K562 (cell line): ENCODE measurements around the gene CKS2. TPM values are rescaled to one million over a fixed set of nuclear protein-coding genes. Genes with fewer than 3 reads are reported as not detected.

Source experiments
- BACH1 ChIP-seq: fragments of 200-800 bp; sonication (Bioruptor generic); IDR thresholded peaks from 2 replicates; pipeline ENCODE4 v1.6.1; 2016; ENCODE audit warnings: missing genetic modification characterization, missing compliant biosample characterization
- COPS2 ChIP-seq: fragments of 450-650 bp; conservative IDR thresholded peaks from 2 replicates; pipeline ENCODE4 v1.6.1; 2016; ENCODE audit warnings: mild to moderate bottlenecking, moderate library complexity
- EP300 ChIP-seq: IDR thresholded peaks from 2 replicates; pipeline ENCODE4 v1.6.1; 2012; ENCODE audit warnings: low read length, improper control_type of control experiment
- MEF2D ChIP-seq: conservative IDR thresholded peaks from 2 replicates; pipeline ENCODE4 v1.6.1; 2016; ENCODE audit warnings: low read depth, missing genetic modification characterization, missing compliant biosample characterization
- MYC ChIP-seq, 2 experiments: fragments of 250-450 bp in 1 of 2; sonication (Bioruptor Pico) in 1 of 2; IDR thresholded peaks; 2 replicates each; pipeline versions ENCODE4 v1.5.1 to v1.6.1; 2012 to 2021; ENCODE audit warnings: low read depth in 2 of 2, borderline replicate concordance in 1 of 2, improper control_type of control experiment in 1 of 2, low read length in 1 of 2, mild to moderate bottlenecking in 1 of 2, moderate library complexity in 1 of 2
- NCOA1 ChIP-seq: fragments of 450-650 bp; IDR thresholded peaks from 2 replicates; pipeline ENCODE4 v1.6.1; 2016; ENCODE audit warnings: low read depth
- NONO ChIP-seq, 2 experiments: fragments of 200-400 bp in 1 of 2; fragments of 450-650 bp in 1 of 2; formaldehyde crosslinking in 1 of 2; IDR thresholded peaks; 2 replicates each; pipeline ENCODE4 v1.6.1; 2017; ENCODE audit warnings: low read depth in 2 of 2, mild to moderate bottlenecking in 2 of 2, moderate library complexity in 2 of 2, low read length in 1 of 2
- PCBP2 ChIP-seq: fragments of 200-400 bp; formaldehyde crosslinking; IDR thresholded peaks from 2 replicates; pipeline ENCODE4 v1.6.1; 2018; ENCODE audit warnings: low read length, low read depth, mild to moderate bottlenecking, moderate library complexity; ENCODE audit not compliant: poor library complexity, severe bottlenecking
- PYGO2 ChIP-seq: fragments of 450-650 bp; IDR thresholded peaks from 2 replicates; pipeline ENCODE4 v1.6.1; 2016; ENCODE audit warnings: mild to moderate bottlenecking, missing genetic modification characterization, moderate library complexity, missing compliant biosample characterization
- SMARCB1 ChIP-seq: IDR thresholded peaks from 2 replicates; pipeline ENCODE4 v1.6.1; 2011; ENCODE audit warnings: improper control_type of control experiment, low read depth; ENCODE audit not compliant: insufficient read length
- ZNF134 ChIP-seq: fragments of 250-450 bp; sonication (Bioruptor Pico); conservative IDR thresholded peaks from 2 replicates; pipeline ENCODE4 v1.4.0; 2020
- ZNF165 ChIP-seq: fragments of 250-450 bp; sonication (Bioruptor Pico); IDR thresholded peaks from 2 replicates; pipeline ENCODE4 v1.4.0; 2020; ENCODE audit warnings: borderline replicate concordance
- ZNF584 ChIP-seq: fragments of 200-800 bp; sonication (Bioruptor generic); IDR thresholded peaks from 2 replicates; pipeline ENCODE4 v1.6.1; 2016; ENCODE audit warnings: low read depth, mild to moderate bottlenecking, missing genetic modification characterization, missing compliant biosample characterization
- ZNF586 ChIP-seq: fragments of 450-650 bp; formaldehyde crosslinking; conservative IDR thresholded peaks from 2 replicates; pipeline ENCODE4 v1.4.0; 2020; ENCODE audit warnings: mild to moderate bottlenecking, moderate library complexity
- ZNF699 ChIP-seq: fragments of 250-450 bp; sonication (Bioruptor Pico); IDR thresholded peaks from 2 replicates; pipeline ENCODE4 v1.8.0; 2021; ENCODE audit warnings: mild to moderate bottlenecking, moderate library complexity; ENCODE audit not compliant: insufficient replicate concordance
- ZNF75A ChIP-seq: fragments of 450-650 bp; formaldehyde crosslinking; IDR thresholded peaks from 2 replicates; pipeline ENCODE4 v1.4.0; 2020; ENCODE audit warnings: mild to moderate bottlenecking
- ZNF766 ChIP-seq: fragments of 200-800 bp; sonication (Bioruptor generic); conservative IDR thresholded peaks from 2 replicates; pipeline ENCODE4 v1.6.1; 2016; ENCODE audit warnings: missing genetic modification characterization, missing compliant biosample characterization
- polyA plus RNA-seq, 8 experiments: library from polyadenylated mRNA; depleted of rRNA in 4 of 8; stranded (reverse) in 5 of 8; unstranded in 3 of 8; fragments of >200 nt; fragmentation: Nextera tagmentation in 2 of 8; fragmentation: Illumina TruSeq in 1 of 8; extraction: Ambion mirVana in 2 of 8; extraction: Trizol in 1 of 8; gene quantifications; 2 replicates each; pipeline versions ENCODE4 v1.2.1 to v1.2.3, GENCODE V29; 2011 to 2014; ENCODE audit warnings: inconsistent platforms in 1 of 8, missing spikeins in 1 of 8
- total RNA-seq, 7 experiments: library from RNA; depleted of rRNA in 6 of 7; stranded (reverse); fragments of >200 nt in 6 of 7; fragmentation: Illumina TruSeq in 2 of 7; extraction: Trizol in 2 of 7; gene quantifications; 2 replicates each; pipeline versions ENCODE4 v1.2.1 to v1.2.3, GENCODE V29; 2011 to 2021; ENCODE audit warnings: low replicate concordance in 1 of 7
- TF ChIP-seq, protein P1 (sequence below): fragments of 450-650 bp; formaldehyde crosslinking; IDR thresholded peaks from 2 replicates; pipeline ENCODE4 v1.4.0; 2022; ENCODE audit warnings: missing genetic modification characterization
- TF ChIP-seq, protein P2 (sequence below): fragments of 200-800 bp; sonication (Bioruptor generic); IDR thresholded peaks from 2 replicates; pipeline ENCODE4 v1.6.1; 2016; ENCODE audit warnings: missing genetic modification characterization, missing compliant biosample characterization

The CKS2 gene
- total and polyA plus RNA-seq, 9 of the 15 experiments (the other 6 are each of a cell fraction or from before 2014, with no cell fraction given): 123 to 941 (median 321) TPM

DNA sequence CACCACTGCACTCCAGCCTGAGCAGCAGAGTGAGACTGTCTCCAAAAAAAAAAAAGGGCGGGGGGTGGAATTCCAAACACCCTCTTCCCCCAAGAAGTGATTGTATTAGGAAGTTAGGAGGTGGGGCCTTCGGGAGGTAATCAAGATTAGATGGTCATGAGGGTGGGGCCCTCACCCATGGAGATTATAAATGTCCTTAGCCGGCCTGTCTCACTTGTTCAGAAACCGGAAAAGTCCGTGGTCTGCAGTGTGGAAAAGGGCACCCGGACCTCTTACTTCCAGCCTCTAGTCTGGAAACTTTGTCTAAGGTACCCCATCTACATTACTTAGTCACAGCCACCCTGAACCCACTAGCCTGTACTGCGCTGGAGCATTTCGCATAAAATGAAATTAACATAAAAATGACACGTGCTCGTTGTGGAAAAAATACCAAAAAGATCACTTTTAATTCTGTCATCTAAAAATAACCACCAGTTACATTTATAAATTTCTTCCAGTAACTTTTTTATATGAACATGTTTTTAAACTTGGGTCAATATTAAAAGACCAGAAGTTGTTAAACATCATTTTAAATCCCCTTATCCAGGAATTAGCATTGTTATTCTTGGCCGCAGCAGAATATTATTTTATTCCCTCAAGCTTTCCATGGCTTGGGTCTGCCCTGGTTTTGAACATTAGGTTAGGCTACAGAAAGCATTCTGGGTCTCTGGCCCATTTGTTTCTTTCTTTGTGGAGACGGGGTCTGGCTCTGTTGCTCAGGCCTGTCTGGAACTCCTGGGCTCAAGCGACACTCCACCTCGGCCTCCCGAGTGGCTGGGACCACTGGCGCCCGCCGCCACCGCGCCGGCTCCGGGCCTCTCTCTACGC lies 1.2 kb upstream of the CKS2 start (continued):
- TF ChIP-seq MEF2D (tag) (no peak), NCOA1 (no peak), ZNF75A (no peak), ZNF586 (CRISPR knock-in tag) (no peak), ZNF766 (CRISPR knock-in tag) (no peak), ZNF584 (CRISPR knock-in tag) (no peak), PCBP2 (no peak), EP300 (0 out of 2 replicates have a peak, but pooled peaks have one; percentile 11), ZNF699 (no peak), ZNF165 (CRISPR knock-in tag) (no peak), ZNF134 (no peak), NONO (IDR thresholded peaks at IDR 0.05; ENCODE audit: low read depth in 2 of 2, low read length in 1 of 2) (0 out of 4 replicates have a peak, but pooled peaks of 1 of the 2 experiments have one; percentile 24), MYC (IDR thresholded peaks at IDR 0.05; ENCODE audit: low read depth, low read length) (0 out of 2 replicates have a peak, but pooled peaks have one; percentile 36), MYC (CRISPR knock-in tag; IDR thresholded peaks at IDR 0.05; ENCODE audit: borderline replicate concordance, low read depth) (no peak), PYGO2 (tag) (no peak), COPS2 (no peak), SMARCB1 (no peak), BACH1 (0 out of 2 replicates have a peak, but pooled peaks have one; percentile 11)
- TF ChIP-seq, protein P1, sequence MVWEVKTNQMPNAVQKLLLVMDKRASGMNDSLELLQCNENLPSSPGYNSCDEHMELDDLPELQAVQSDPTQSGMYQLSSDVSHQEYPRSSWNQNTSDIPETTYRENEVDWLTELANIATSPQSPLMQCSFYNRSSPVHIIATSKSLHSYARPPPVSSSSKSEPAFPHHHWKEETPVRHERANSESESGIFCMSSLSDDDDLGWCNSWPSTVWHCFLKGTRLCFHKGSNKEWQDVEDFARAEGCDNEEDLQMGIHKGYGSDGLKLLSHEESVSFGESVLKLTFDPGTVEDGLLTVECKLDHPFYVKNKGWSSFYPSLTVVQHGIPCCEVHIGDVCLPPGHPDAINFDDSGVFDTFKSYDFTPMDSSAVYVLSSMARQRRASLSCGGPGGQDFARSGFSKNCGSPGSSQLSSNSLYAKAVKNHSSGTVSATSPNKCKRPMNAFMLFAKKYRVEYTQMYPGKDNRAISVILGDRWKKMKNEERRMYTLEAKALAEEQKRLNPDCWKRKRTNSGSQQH: no peak
- TF ChIP-seq, protein P2, sequence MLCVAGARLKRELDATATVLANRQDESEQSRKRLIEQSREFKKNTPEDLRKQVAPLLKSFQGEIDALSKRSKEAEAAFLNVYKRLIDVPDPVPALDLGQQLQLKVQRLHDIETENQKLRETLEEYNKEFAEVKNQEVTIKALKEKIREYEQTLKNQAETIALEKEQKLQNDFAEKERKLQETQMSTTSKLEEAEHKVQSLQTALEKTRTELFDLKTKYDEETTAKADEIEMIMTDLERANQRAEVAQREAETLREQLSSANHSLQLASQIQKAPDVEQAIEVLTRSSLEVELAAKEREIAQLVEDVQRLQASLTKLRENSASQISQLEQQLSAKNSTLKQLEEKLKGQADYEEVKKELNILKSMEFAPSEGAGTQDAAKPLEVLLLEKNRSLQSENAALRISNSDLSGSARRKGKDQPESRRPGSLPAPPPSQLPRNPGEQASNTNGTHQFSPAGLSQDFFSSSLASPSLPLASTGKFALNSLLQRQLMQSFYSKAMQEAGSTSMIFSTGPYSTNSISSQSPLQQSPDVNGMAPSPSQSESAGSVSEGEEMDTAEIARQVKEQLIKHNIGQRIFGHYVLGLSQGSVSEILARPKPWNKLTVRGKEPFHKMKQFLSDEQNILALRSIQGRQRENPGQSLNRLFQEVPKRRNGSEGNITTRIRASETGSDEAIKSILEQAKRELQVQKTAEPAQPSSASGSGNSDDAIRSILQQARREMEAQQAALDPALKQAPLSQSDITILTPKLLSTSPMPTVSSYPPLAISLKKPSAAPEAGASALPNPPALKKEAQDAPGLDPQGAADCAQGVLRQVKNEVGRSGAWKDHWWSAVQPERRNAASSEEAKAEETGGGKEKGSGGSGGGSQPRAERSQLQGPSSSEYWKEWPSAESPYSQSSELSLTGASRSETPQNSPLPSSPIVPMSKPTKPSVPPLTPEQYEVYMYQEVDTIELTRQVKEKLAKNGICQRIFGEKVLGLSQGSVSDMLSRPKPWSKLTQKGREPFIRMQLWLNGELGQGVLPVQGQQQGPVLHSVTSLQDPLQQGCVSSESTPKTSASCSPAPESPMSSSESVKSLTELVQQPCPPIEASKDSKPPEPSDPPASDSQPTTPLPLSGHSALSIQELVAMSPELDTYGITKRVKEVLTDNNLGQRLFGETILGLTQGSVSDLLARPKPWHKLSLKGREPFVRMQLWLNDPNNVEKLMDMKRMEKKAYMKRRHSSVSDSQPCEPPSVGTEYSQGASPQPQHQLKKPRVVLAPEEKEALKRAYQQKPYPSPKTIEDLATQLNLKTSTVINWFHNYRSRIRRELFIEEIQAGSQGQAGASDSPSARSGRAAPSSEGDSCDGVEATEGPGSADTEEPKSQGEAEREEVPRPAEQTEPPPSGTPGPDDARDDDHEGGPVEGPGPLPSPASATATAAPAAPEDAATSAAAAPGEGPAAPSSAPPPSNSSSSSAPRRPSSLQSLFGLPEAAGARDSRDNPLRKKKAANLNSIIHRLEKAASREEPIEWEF (CRISPR knock-in tag): no peak
